ENCODE results near the gene ATP13A3.
A peak's percentile ranks its signal among the peaks of the same experiment; 100 is the strongest.

The ATP13A3 gene

DNA sequence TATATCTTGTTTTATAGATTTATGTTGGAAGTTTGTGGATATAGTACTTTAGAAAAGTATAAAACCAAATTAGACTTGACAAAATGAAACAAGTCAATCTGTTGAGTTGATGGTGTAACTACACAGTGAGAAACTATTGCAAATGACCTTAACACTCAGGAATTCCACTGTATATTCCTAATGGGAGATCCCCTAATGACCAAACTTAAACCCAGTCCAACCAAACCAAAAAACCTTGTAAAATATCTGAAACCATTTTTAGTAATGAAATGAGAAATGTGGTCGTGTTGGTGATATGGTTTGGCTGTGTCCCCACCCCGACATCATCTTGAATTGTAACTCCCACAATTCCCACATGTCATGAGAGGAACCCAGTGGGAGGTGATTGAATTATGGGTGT lies 31.9 kb upstream of the ATP13A3 start:
- Histone ChIP-seq H3K9me3 (ENCODE audit: insufficient read depth, low read length) (no peaks in the 10 kb centered on the region), H3K4me2 (ENCODE audit: low read length) (no peak overlapping the region), H3K27me3 (ENCODE audit: low read depth, low read length) (peaks cover 11% of the 10 kb centered on the region), H3K36me3 (replicated peaks; ENCODE audit: low read depth, low read length) (no peaks in the 10 kb centered on the region), H4K20me1 (ENCODE audit: insufficient read depth, low read length) (no peaks in the 10 kb centered on the region), H3K27ac (ENCODE audit: low read length) (no peak overlapping the region), H3K79me2 (ENCODE audit: low read length) (no peaks in the 10 kb centered on the region), H2AFZ (ENCODE audit: low read depth, low read length) (no peak overlapping the region), H3K4me1 (ENCODE audit: low read length) (peaks cover 22% of the 10 kb centered on the region), H3K9ac (ENCODE audit: low read length) (no peak overlapping the region), H3K4me3 (ENCODE audit: low read length) (no peak overlapping the region)
- TF ChIP-seq EZH2phosphoT487 (IDR thresholded peaks at IDR 0.05; ENCODE audit: low read depth), result no peak
- TF ChIP-seq, protein P1, sequence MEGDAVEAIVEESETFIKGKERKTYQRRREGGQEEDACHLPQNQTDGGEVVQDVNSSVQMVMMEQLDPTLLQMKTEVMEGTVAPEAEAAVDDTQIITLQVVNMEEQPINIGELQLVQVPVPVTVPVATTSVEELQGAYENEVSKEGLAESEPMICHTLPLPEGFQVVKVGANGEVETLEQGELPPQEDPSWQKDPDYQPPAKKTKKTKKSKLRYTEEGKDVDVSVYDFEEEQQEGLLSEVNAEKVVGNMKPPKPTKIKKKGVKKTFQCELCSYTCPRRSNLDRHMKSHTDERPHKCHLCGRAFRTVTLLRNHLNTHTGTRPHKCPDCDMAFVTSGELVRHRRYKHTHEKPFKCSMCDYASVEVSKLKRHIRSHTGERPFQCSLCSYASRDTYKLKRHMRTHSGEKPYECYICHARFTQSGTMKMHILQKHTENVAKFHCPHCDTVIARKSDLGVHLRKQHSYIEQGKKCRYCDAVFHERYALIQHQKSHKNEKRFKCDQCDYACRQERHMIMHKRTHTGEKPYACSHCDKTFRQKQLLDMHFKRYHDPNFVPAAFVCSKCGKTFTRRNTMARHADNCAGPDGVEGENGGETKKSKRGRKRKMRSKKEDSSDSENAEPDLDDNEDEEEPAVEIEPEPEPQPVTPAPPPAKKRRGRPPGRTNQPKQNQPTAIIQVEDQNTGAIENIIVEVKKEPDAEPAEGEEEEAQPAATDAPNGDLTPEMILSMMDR (IDR thresholded peaks at IDR 0.05; ENCODE audit: low read depth, low read length), result no peak

DNA sequence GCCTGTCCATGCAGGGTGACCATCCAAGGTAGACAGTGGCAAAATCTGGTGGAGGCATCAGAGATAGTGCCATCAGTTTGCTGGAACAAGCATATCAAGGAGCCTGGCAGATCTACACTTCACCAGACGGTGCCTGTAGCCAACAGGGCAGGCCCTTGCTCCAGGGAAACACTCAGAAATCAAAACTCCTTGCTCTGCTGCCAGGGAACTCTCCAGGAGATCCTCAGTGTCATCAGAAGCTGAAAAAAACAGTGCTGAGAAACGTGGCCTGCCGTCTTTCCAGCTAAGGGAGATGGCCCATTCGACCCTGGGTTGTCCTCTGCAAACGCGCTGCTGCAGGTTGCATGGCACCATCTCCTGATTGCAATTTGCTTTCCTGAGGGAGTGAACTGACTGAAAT lies 30.5 kb upstream of the ATP13A3 start:
- H3K27ac ChIP-seq (ENCODE audit: low read length), result no peak overlapping the region
- H3K36me3 ChIP-seq (replicated peaks; ENCODE audit: low read depth, low read length), result no peaks in the 10 kb centered on the region
- no peaks in the 10 kb centered on the region for H3K9me3 ChIP-seq (ENCODE audit: insufficient read depth, low read length)
- no peak overlapping the region for H2AFZ ChIP-seq (ENCODE audit: low read depth, low read length)
- no peaks in the 10 kb centered on the region for H3K79me2 ChIP-seq (ENCODE audit: low read length)
- H3K4me1 ChIP-seq (ENCODE audit: low read length), result peaks cover 22% of the 10 kb centered on the region
- H4K20me1 ChIP-seq (ENCODE audit: insufficient read depth, low read length), result no peaks in the 10 kb centered on the region
- no peak overlapping the region for H3K4me3 ChIP-seq (ENCODE audit: low read length)
- no peak overlapping the region for H3K9ac ChIP-seq (ENCODE audit: low read length)
- TF ChIP-seq EZH2phosphoT487 (IDR thresholded peaks at IDR 0.05; ENCODE audit: low read depth), result no peak
- TF ChIP-seq, protein P1 (IDR thresholded peaks at IDR 0.05; ENCODE audit: low read depth, low read length), result no peak
- peaks cover 7% of the 10 kb centered on the region for H3K27me3 ChIP-seq (ENCODE audit: low read depth, low read length)
- H3K4me2 ChIP-seq (ENCODE audit: low read length), result no peak overlapping the region

DNA sequence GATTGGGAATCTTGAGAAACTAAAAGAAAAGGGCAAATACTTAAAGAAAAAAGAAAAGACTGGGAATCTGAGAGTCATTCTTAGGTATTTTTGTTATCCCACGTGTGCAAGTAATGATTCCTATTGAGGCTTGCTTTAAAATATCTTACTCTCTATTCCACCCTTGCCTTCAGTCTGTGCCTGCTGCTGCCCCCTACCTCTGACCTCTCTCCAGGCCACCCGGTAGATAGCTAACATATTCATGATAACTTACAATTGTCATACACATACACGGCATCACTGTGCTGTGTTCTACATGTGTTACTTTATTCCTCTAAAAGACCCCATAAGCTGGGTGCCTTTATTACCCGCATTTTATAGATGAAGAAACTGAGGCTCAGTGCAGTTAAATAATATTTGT lies 27.8 kb upstream of the ATP13A3 start:
- Histone ChIP-seq H4K20me1 (ENCODE audit: insufficient read depth, low read length) (no peaks in the 10 kb centered on the region), H3K9me3 (ENCODE audit: insufficient read depth, low read length) (no peaks in the 10 kb centered on the region), H3K4me3 (ENCODE audit: low read length) (no peak overlapping the region), H3K79me2 (ENCODE audit: low read length) (no peaks in the 10 kb centered on the region), H3K27me3 (ENCODE audit: low read depth, low read length) (peaks cover 6% of the 10 kb centered on the region), H3K4me1 (ENCODE audit: low read length) (peaks cover 4% of the 10 kb centered on the region; the same call in 1 of the 2 replicates), H3K4me2 (ENCODE audit: low read length) (no peak overlapping the region), H3K27ac (ENCODE audit: low read length) (no peak overlapping the region), H2AFZ (ENCODE audit: low read depth, low read length) (no peak overlapping the region), H3K9ac (ENCODE audit: low read length) (no peak overlapping the region), H3K36me3 (replicated peaks; ENCODE audit: low read depth, low read length) (no peaks in the 10 kb centered on the region)
- TF ChIP-seq, protein P1 (IDR thresholded peaks at IDR 0.05; ENCODE audit: low read depth, low read length), result peak; percentile 29
- no peak for TF ChIP-seq EZH2phosphoT487 (IDR thresholded peaks at IDR 0.05; ENCODE audit: low read depth)

DNA sequence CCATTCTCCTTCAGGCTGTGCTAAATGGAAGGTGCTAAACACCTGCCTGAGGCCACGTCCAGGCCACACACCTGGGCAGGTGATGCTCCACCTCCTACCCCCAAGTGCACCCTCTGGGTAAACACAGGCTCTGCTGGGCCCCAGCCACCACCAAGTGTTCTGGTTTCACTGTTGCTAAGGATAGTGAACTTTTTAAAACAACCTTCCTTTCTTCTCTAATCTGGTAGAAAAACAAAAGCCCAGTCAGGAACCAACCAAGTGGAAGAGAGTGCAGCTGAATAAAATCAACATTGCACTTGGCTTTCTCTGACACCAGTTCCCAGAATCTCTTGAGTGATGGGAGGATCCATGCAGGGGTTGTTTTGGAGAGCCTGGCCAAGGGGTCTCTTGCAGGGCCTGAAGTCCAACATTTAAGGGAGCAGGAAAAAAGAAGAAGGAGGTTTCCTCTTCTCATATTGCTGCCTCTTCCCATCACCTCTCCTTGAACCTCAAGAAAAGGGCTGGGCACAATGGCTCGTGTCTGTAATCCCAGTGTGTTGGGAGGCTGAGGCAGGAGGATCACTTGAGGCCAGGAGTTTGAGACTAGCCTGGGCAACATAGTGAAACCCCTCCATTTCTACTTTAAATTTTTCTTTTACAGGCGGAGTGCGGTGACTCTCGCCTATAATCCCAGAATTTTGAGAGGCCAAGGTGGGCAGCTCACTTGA lies 26.2 kb upstream of the ATP13A3 start:
- TF ChIP-seq EZH2phosphoT487 (IDR thresholded peaks at IDR 0.05; ENCODE audit: low read depth), result no peak
- TF ChIP-seq, protein P1 (IDR thresholded peaks at IDR 0.05; ENCODE audit: low read depth, low read length), result no peak
- H3K36me3 ChIP-seq (replicated peaks; ENCODE audit: low read depth, low read length), result no peaks in the 10 kb centered on the region
- H4K20me1 ChIP-seq (ENCODE audit: insufficient read depth, low read length), result no peaks in the 10 kb centered on the region
- no peaks in the 10 kb centered on the region for H3K9me3 ChIP-seq (ENCODE audit: insufficient read depth, low read length)
- no peak overlapping the region for H3K4me3 ChIP-seq (ENCODE audit: low read length)
- no peak overlapping the region for H3K27ac ChIP-seq (ENCODE audit: low read length)
- peaks cover 4% of the 10 kb centered on the region; the same call in 1 of the 2 replicates for H3K4me1 ChIP-seq (ENCODE audit: low read length)
- H3K9ac ChIP-seq (ENCODE audit: low read length), result no peak overlapping the region
- no peaks in the 10 kb centered on the region for H3K27me3 ChIP-seq (ENCODE audit: low read depth, low read length)
- H3K79me2 ChIP-seq (ENCODE audit: low read length), result no peaks in the 10 kb centered on the region
- H3K4me2 ChIP-seq (ENCODE audit: low read length), result no peak overlapping the region
- H2AFZ ChIP-seq (ENCODE audit: low read depth, low read length), result no peak overlapping the region

Measured in OCI-LY3 (cell line).